ENCODE measurements around the gene TRAPPC3L.
"Not testable (repeated sequence)": the region's sequence is repeated elsewhere in the genome, so short reads cannot be mapped to it uniquely, and the experiment has no call there.

TRAPPC3L gene

GRCh38 chr6:116512734-116513133, 32.8 kb downstream of the TRAPPC3L start:
- no peak for DNase-seq

- no peak for DNase-seq
These were observed 33.3 kb downstream of the TRAPPC3L start for GRCh38 chr6:116512111-116512559.

GRCh38 chr6:116511424-116512110, 33.9 kb downstream of the TRAPPC3L start, which contains the start of gene CALHM5:
Gene CALHM5, plus strand, starts transcription at chr6:116511639. Its CDS starts 58 bp downstream, at chr6:116511697.
- no peak for DNase-seq

- no peak for DNase-seq
These were observed 37.0 kb downstream of the TRAPPC3L start for GRCh38 chr6:116508527-116508926.

GRCh38 chr6:116507324-116507723, 38.2 kb downstream of the TRAPPC3L start:
- DNase-seq, result no peak

GRCh38 chr6:116500969-116501433, 44.5 kb downstream of the TRAPPC3L start:
- no peak for DNase-seq

GRCh38 chr6:116497113-116497676, 48.3 kb downstream of the TRAPPC3L start:
- no peak for DNase-seq

GRCh38 chr6:116495161-116495560, 50.3 kb downstream of the TRAPPC3L start:
- not testable (repeated sequence) for DNase-seq

GRCh38 chr6:116492331-116493067, 53.0 kb downstream of the TRAPPC3L start:
- no peak for DNase-seq

- DNase-seq, result no peak
These were observed 53.7 kb downstream of the TRAPPC3L start for GRCh38 chr6:116491610-116492330.

- no peak for DNase-seq
These were observed 59.8 kb downstream of the TRAPPC3L start for GRCh38 chr6:116485559-116486184.

GRCh38 chr6:116483616-116484015, 61.9 kb downstream of the TRAPPC3L start:
- no peak for DNase-seq

GRCh38 chr6:116482780-116483179, 62.7 kb downstream of the TRAPPC3L start:
- DNase-seq, result no peak

GRCh38 chr6:116476002-116476678, 69.3 kb downstream of the TRAPPC3L start:
- DNase-seq, result no peak

GRCh38 chr6:116475141-116475540, 70.3 kb downstream of the TRAPPC3L start:
- DNase-seq, result no peak

- no peak for DNase-seq
These were observed 72.8 kb downstream of the TRAPPC3L start for GRCh38 chr6:116472706-116473105.

GRCh38 chr6:116471531-116471930, 74.0 kb downstream of the TRAPPC3L start:
- no peak for DNase-seq

- no peak for DNase-seq
These were observed 77.2 kb downstream of the TRAPPC3L start for GRCh38 chr6:116468293-116468692.

GRCh38 chr6:116467514-116467913, 78.0 kb downstream of the TRAPPC3L start:
- DNase-seq, result no peak

- no peak for DNase-seq
These were observed 78.4 kb downstream of the TRAPPC3L start for GRCh38 chr6:116467096-116467495.

- DNase-seq, result no peak
These were observed 80.2 kb downstream of the TRAPPC3L start for GRCh38 chr6:116465246-116465645.

GRCh38 chr6:116463301-116463700, 82.2 kb downstream of the TRAPPC3L start:
- no peak for DNase-seq

Data from SHP77 treated with DMSO at 0.1 percent for 48 hours (cell line).